HUES6 (cell line): ENCODE measurements around the gene GCNT2.
"Not testable (repeated sequence)": the region's sequence is repeated elsewhere in the genome, so short reads cannot be mapped to it uniquely, and the experiment has no call there.

Source experiments
- H3K27ac ChIP-seq: 2 replicates; pipeline ENCODE4 v1.7.0; 2013; ENCODE audit warnings: low read depth, mild to moderate bottlenecking, low read length, inconsistent platforms
- H3K27me3 ChIP-seq: 2 replicates; pipeline ENCODE4 v1.6.1; 2013; ENCODE audit warnings: low read length; ENCODE audit not compliant: control insufficient read depth, insufficient read depth
- H3K36me3 ChIP-seq: 2 replicates; pipeline ENCODE4 v1.6.1; 2013; ENCODE audit warnings: low read length; ENCODE audit not compliant: control insufficient read depth, insufficient read depth
- H3K4me1 ChIP-seq: 2 replicates; pipeline ENCODE4 v1.6.1; 2013; ENCODE audit warnings: low read length; ENCODE audit not compliant: control insufficient read depth, insufficient read depth
- H3K4me3 ChIP-seq: 2 replicates; pipeline ENCODE4 v1.5.1; 2013; ENCODE audit warnings: low read depth, low read length
- H3K9ac ChIP-seq: one replicate; pipeline ENCODE4 v1.6.1; 2013; ENCODE audit warnings: mild to moderate bottlenecking, low read length
- H3K9me3 ChIP-seq: 2 replicates; pipeline ENCODE4 v1.6.1; 2013; ENCODE audit warnings: low read depth, low read length; ENCODE audit not compliant: control insufficient read depth, insufficient read depth

GCNT2 gene

GRCh38 chr6:10612161-10612560 is 91.0 kb downstream of the GCNT2 start:
- H3K27ac ChIP-seq = no peak overlapping the region
- H3K36me3 ChIP-seq = peaks cover 31% of the 10 kb centered on the region

GRCh38 chr6:10613077-10613476 is 91.9 kb downstream of the GCNT2 start:
- peaks cover 9% of the 10 kb centered on the region; the same call in 1 of the 2 replicates for H3K9me3 ChIP-seq
- H3K4me1 ChIP-seq = peaks cover 18% of the 10 kb centered on the region
- H3K4me3 ChIP-seq = peak overlapping the region; percentile 7; the same call in 1 of the 2 replicates
- no peak overlapping the region for H3K27ac ChIP-seq
- H3K36me3 ChIP-seq = peaks cover 30% of the 10 kb centered on the region
- no peaks in the 10 kb centered on the region for H3K27me3 ChIP-seq
- H3K9ac ChIP-seq = no peak overlapping the region

More at GRCh38 chr6:10612161-10612560, 91.0 kb downstream of the GCNT2 start:
- peaks cover 18% of the 10 kb centered on the region for H3K4me1 ChIP-seq
- peaks cover 9% of the 10 kb centered on the region; the same call in 1 of the 2 replicates for H3K9me3 ChIP-seq
- H3K9ac ChIP-seq = no peak overlapping the region
- H3K4me3 ChIP-seq = no peak overlapping the region
- H3K27me3 ChIP-seq = no peaks in the 10 kb centered on the region

GRCh38 chr6:10613723-10614122 is 92.6 kb downstream of the GCNT2 start:
- Histone ChIP-seq H3K27me3 (no peaks in the 10 kb centered on the region), H3K9ac (no peak overlapping the region), H3K36me3 (peaks cover 25% of the 10 kb centered on the region), H3K9me3 (peaks cover 5% of the 10 kb centered on the region; the same call in 1 of the 2 replicates), H3K4me1 (peaks cover 18% of the 10 kb centered on the region), H3K4me3 (no peak overlapping the region), H3K27ac (no peak overlapping the region)

- H3K9me3 ChIP-seq = no peaks in the 10 kb centered on the region
- no peaks in the 10 kb centered on the region for H3K27me3 ChIP-seq
- no peak overlapping the region for H3K27ac ChIP-seq
- peaks cover 18% of the 10 kb centered on the region for H3K4me1 ChIP-seq
- no peak overlapping the region for H3K9ac ChIP-seq
- H3K4me3 ChIP-seq = no peak overlapping the region
- peaks cover 22% of the 10 kb centered on the region for H3K36me3 ChIP-seq
These were observed 94.5 kb downstream of the GCNT2 start for GRCh38 chr6:10615675-10616074.

- H3K4me1 ChIP-seq = peaks cover 18% of the 10 kb centered on the region
- H3K27me3 ChIP-seq, H3K9me3 ChIP-seq, H3K4me3 ChIP-seq, H3K27ac ChIP-seq, H3K9ac ChIP-seq: not testable (repeated sequence)
- H3K36me3 ChIP-seq = peaks cover 28% of the 10 kb centered on the region
These were observed 95.1 kb downstream of the GCNT2 start for GRCh38 chr6:10616266-10616665.

- H3K4me1 ChIP-seq = peaks cover 16% of the 10 kb centered on the region
- no peak overlapping the region for H3K9ac ChIP-seq
- no peak overlapping the region for H3K27ac ChIP-seq
- H3K9me3 ChIP-seq = no peaks in the 10 kb centered on the region; the same call in 1 of the 2 replicates
- peaks cover 37% of the 10 kb centered on the region for H3K36me3 ChIP-seq
- H3K27me3 ChIP-seq = no peaks in the 10 kb centered on the region
- H3K4me3 ChIP-seq = no peak overlapping the region
These were observed 96.0 kb downstream of the GCNT2 start for GRCh38 chr6:10617008-10617696.

- Histone ChIP-seq H3K27ac (no peak overlapping the region), H3K9me3 (no peaks in the 10 kb centered on the region; the same call in 1 of the 2 replicates), H3K9ac (no peak overlapping the region), H3K4me1 (peaks cover 4% of the 10 kb centered on the region), H3K36me3 (peaks cover 49% of the 10 kb centered on the region), H3K4me3 (no peak overlapping the region), H3K27me3 (no peaks in the 10 kb centered on the region)
These were observed 97.3 kb downstream of the GCNT2 start for GRCh38 chr6:10618409-10618808.

- no peaks in the 10 kb centered on the region for H3K4me1 ChIP-seq
- H3K4me3 ChIP-seq = no peak overlapping the region
- no peaks in the 10 kb centered on the region; the same call in 1 of the 2 replicates for H3K9me3 ChIP-seq
- no peak overlapping the region for H3K27ac ChIP-seq
- no peaks in the 10 kb centered on the region for H3K27me3 ChIP-seq
- peaks cover 68% of the 10 kb centered on the region for H3K36me3 ChIP-seq
- no peak overlapping the region for H3K9ac ChIP-seq
These were observed 100.1 kb downstream of the GCNT2 start for GRCh38 chr6:10621213-10621612.

GRCh38 chr6:10621847-10622246 is 100.7 kb downstream of the GCNT2 start:
- Histone ChIP-seq H3K36me3 (peaks cover 73% of the 10 kb centered on the region), H3K27me3 (no peaks in the 10 kb centered on the region), H3K9me3 (no peaks in the 10 kb centered on the region; the same call in 1 of the 2 replicates), H3K4me1 (no peaks in the 10 kb centered on the region), H3K9ac (no peak overlapping the region), H3K27ac (no peak overlapping the region), H3K4me3 (no peak overlapping the region)

GRCh38 chr6:10624836-10625235 is 103.7 kb downstream of the GCNT2 start:
- Histone ChIP-seq H3K4me3 (no peak overlapping the region), H3K27ac (no peak overlapping the region), H3K9ac (no peak overlapping the region), H3K9me3 (no peaks in the 10 kb centered on the region; the same call in 1 of the 2 replicates), H3K4me1 (no peaks in the 10 kb centered on the region), H3K27me3 (no peaks in the 10 kb centered on the region), H3K36me3 (peaks cover 79% of the 10 kb centered on the region)

- Histone ChIP-seq H3K27me3 (no peaks in the 10 kb centered on the region), H3K27ac (no peak overlapping the region), H3K9ac (no peak overlapping the region), H3K4me3 (no peak overlapping the region), H3K9me3 (no peaks in the 10 kb centered on the region; the same call in 1 of the 2 replicates), H3K36me3 (peaks cover 71% of the 10 kb centered on the region), H3K4me1 (no peaks in the 10 kb centered on the region)
These were observed 105.1 kb downstream of the GCNT2 start for GRCh38 chr6:10626154-10626741.
